H1 (cell line): ENCODE measurements around the gene FBXO11. TPM values are rescaled to one million over a fixed set of nuclear protein-coding genes. Genes with fewer than 3 reads are reported as not detected.
A peak's percentile ranks its signal among the peaks of the same experiment; 100 is the strongest.

ENCODE experiments used
- CBX5 ChIP-seq: fragments of 300-800, 300-1000 bp; sonication (generic); IDR thresholded peaks from 2 replicates; pipeline ENCODE4 v1.7.1; 2016; ENCODE audit warnings: antibody characterized with exemption, low read length, low read depth
- CHD2 ChIP-seq: IDR thresholded peaks from 2 replicates; pipeline ENCODE4 v1.6.1; 2012; ENCODE audit warnings: low read length, improper control_type of control experiment
- EP300 ChIP-seq, 2 experiments: IDR thresholded peaks; 1 replicate in 1 of 2; 2 replicates in 1 of 2; pipeline ENCODE4 v1.6.1; 2011 to 2012; ENCODE audit warnings: low read depth in 2 of 2, low read length in 2 of 2, mild to moderate bottlenecking in 2 of 2, borderline replicate concordance in 1 of 2, inconsistent platforms in 1 of 2, moderate library complexity in 1 of 2
- GTF2F1 ChIP-seq: IDR thresholded peaks from 2 replicates; pipeline ENCODE4 v1.6.1; 2012; ENCODE audit warnings: low read depth, low read length, improper control_type of control experiment, borderline replicate concordance
- HDAC6 ChIP-seq: IDR thresholded peaks from one replicate; pipeline ENCODE4 v1.7.1; 2012; ENCODE audit warnings: low read depth, mild to moderate bottlenecking, inconsistent platforms, low read length, moderate library complexity
- KDM1A ChIP-seq: fragments of 200-600, 300-600 bp; sonication (generic); IDR thresholded peaks from 2 replicates; pipeline ENCODE4 v1.7.1; 2016; ENCODE audit warnings: mild to moderate bottlenecking, low read length, borderline replicate concordance
- KDM4A ChIP-seq: IDR thresholded peaks from one replicate; pipeline ENCODE4 v1.7.1; 2012; ENCODE audit warnings: low read depth, mild to moderate bottlenecking, moderate library complexity, low read length, inconsistent platforms; ENCODE audit not compliant: severe bottlenecking
- NANOG ChIP-seq: IDR thresholded peaks from 2 replicates; pipeline ENCODE4 v1.6.1; 2011; ENCODE audit warnings: low read length, low read depth, mild to moderate bottlenecking, inconsistent platforms; ENCODE audit not compliant: insufficient read depth, poor library complexity, severe bottlenecking
- NRF1 ChIP-seq: IDR thresholded peaks from 2 replicates; pipeline ENCODE4 v1.6.1; 2011; ENCODE audit warnings: mild to moderate bottlenecking, low read depth, low read length, improper control_type of control experiment
- RFX5 ChIP-seq: IDR thresholded peaks from 2 replicates; pipeline ENCODE4 v1.6.1; 2011; ENCODE audit warnings: low read depth, low read length, improper control_type of control experiment, borderline replicate concordance
- RXRA ChIP-seq: IDR thresholded peaks from 2 replicates; pipeline ENCODE4 v1.6.1; 2011; ENCODE audit warnings: low read depth, mild to moderate bottlenecking, low read length, moderate library complexity; ENCODE audit not compliant: insufficient read depth
- SIRT6 ChIP-seq: IDR thresholded peaks from one replicate; pipeline ENCODE4 v1.7.1; 2012; ENCODE audit warnings: low read length, inconsistent platforms
- SIX5 ChIP-seq: IDR thresholded peaks from 2 replicates; pipeline ENCODE4 v1.6.1; 2011; ENCODE audit warnings: mild to moderate bottlenecking, low read depth, low read length
- SP2 ChIP-seq: IDR thresholded peaks from 2 replicates; pipeline ENCODE4 v1.6.1; 2012; ENCODE audit warnings: mild to moderate bottlenecking, low read length, inconsistent platforms
- SRF ChIP-seq: IDR thresholded peaks from 2 replicates; pipeline ENCODE4 v1.6.1; 2011; ENCODE audit warnings: mild to moderate bottlenecking, low read depth, low read length, moderate library complexity
- TAF1 ChIP-seq: IDR thresholded peaks from 2 replicates; pipeline ENCODE4 v1.6.1; 2011; ENCODE audit warnings: mild to moderate bottlenecking, low read depth, low read length
- TAF7 ChIP-seq: optimal IDR thresholded peaks from 2 replicates; pipeline ENCODE3; 2011; ENCODE audit warnings: low read depth, mild to moderate bottlenecking, inconsistent platforms, low read length, moderate library complexity, borderline replicate concordance
- TBP ChIP-seq: IDR thresholded peaks from 2 replicates; pipeline ENCODE4 v1.6.1; 2011; ENCODE audit warnings: low read depth, low read length, improper control_type of control experiment
- TCF12 ChIP-seq: IDR thresholded peaks from 2 replicates; pipeline ENCODE4 v1.6.1; 2011; ENCODE audit warnings: low read depth, mild to moderate bottlenecking, low read length
- TEAD4 ChIP-seq: IDR thresholded peaks from 2 replicates; pipeline ENCODE4 v1.6.1; 2012; ENCODE audit warnings: low read depth, low read length, inconsistent platforms, mixed read lengths
- polyA plus RNA-seq, 7 experiments: library from polyadenylated mRNA; depleted of rRNA in 3 of 7; stranded (reverse) in 5 of 7; unstranded in 2 of 7; fragments of >200 nt in 5 of 7; fragments of 200-250 nt in 2 of 7; gene quantifications; 1 replicate in 5 of 7; 2 replicates in 1 of 7; 4 replicates in 1 of 7; pipeline versions ENCODE4 v1.2.1 to v1.2.3, GENCODE V29; 2011 to 2013; ENCODE audit warnings: missing spikeins in 2 of 7, mixed read lengths in 2 of 7
- total RNA-seq: library from RNA; stranded (reverse); fragmentation: NEBNext Ultra II Directional; extraction: Animal tissue kit (Norgen Biotek cat#: 25700); gene quantifications from 2 replicates; pipeline ENCODE4 v1.2.1, GENCODE V29; 2021
- TF ChIP-seq, protein P1 (sequence below), 3 experiments: IDR thresholded peaks; 1 replicate in 2 of 3; 2 replicates in 1 of 3; pipeline versions ENCODE4 v1.5.1 to v1.6.1; 2011; ENCODE audit warnings: low read length in 3 of 3, mild to moderate bottlenecking in 3 of 3, inconsistent platforms in 2 of 3, low read depth in 1 of 3, moderate library complexity in 1 of 3; ENCODE audit not compliant: insufficient read depth in 1 of 3; ENCODE audit errors: control extremely low read depth in 1 of 3
- TF ChIP-seq, protein P2 (sequence below): IDR thresholded peaks from 2 replicates; pipeline ENCODE4 v1.6.1; 2012; ENCODE audit warnings: inconsistent platforms

Gene FBXO11
- total and polyA plus RNA-seq, 2 of the 8 experiments (the other 6 are each of a cell fraction or from before 2014, with no cell fraction given) = 21.7 to 57.3 TPM

DNA sequence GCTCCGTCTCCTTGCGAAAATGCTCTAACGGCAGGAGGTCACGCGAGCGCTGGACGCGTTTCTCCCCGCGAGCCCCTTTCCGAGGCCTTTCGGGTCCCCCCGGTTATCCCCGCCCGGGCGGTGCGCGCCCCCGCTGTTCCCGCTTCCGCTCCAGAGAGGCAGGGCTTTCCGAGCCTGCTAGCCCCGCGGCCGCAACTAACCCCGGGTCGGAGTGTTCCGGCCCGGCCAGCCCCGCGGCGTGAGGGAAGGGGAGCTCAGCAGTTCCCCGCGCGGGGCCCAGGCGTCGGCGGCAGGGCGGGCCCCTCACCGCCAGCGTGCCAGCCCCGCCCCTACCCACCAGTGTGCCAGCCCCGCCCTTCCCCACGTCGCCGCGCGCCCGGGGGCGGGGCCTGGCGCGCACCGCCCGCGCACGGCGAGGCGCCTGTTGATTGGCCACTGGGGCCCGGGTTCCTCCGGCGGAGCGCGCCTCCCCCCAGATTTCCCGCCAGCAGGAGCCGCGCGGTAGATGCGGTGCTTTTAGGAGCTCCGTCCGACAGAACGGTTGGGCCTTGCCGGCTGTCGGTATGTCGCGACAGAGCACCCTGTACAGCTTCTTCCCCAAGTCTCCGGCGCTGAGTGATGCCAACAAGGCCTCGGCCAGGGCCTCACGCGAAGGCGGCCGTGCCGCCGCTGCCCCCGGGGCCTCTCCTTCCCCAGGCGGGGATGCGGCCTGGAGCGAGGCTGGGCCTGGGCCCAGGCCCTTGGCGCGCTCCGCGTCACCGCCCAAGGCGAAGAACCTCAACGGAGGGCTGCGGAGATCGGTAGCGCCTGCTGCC is 123.4 kb downstream of the FBXO11 start, which contains the start of gene MSH6 (continued):
- TF ChIP-seq TAF7 (peak; percentile 78), RXRA (no peak), CBX5 (no peak), HDAC6 (no peak), TCF12 (no peak), RFX5 (no peak), GTF2F1 (no peak), SP2 (no peak), CHD2 (peak; percentile 63), KDM4A (peak; percentile 30), KDM1A (no peak), TAF1 (peak; percentile 84), TBP (peak; percentile 60), SRF (no peak), SIRT6 (no peak), NRF1 (no peak), TEAD4 (no peak), EP300 (IDR thresholded peaks at IDR 0.05; ENCODE audit: borderline replicate concordance in 1 of 2, low read depth in 2 of 2, low read length in 2 of 2) (no peak), SIX5 (no peak), NANOG (no peak)
- TF ChIP-seq, protein P1, sequence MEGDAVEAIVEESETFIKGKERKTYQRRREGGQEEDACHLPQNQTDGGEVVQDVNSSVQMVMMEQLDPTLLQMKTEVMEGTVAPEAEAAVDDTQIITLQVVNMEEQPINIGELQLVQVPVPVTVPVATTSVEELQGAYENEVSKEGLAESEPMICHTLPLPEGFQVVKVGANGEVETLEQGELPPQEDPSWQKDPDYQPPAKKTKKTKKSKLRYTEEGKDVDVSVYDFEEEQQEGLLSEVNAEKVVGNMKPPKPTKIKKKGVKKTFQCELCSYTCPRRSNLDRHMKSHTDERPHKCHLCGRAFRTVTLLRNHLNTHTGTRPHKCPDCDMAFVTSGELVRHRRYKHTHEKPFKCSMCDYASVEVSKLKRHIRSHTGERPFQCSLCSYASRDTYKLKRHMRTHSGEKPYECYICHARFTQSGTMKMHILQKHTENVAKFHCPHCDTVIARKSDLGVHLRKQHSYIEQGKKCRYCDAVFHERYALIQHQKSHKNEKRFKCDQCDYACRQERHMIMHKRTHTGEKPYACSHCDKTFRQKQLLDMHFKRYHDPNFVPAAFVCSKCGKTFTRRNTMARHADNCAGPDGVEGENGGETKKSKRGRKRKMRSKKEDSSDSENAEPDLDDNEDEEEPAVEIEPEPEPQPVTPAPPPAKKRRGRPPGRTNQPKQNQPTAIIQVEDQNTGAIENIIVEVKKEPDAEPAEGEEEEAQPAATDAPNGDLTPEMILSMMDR (IDR thresholded peaks at IDR 0.05; ENCODE audit: control extremely low read depth in 1 of 3, insufficient read depth in 1 of 3, low read depth in 1 of 3, low read length in 3 of 3) = peak in 1 of 3 experiments; percentile 1; a peak in 1 of 4 replicates
- TF ChIP-seq, protein P2, sequence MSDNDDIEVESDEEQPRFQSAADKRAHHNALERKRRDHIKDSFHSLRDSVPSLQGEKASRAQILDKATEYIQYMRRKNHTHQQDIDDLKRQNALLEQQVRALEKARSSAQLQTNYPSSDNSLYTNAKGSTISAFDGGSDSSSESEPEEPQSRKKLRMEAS = peak; percentile 71
